GM12878 (cell line): ENCODE measurements around the gene KCNK5. TPM values are rescaled to one million over a fixed set of nuclear protein-coding genes. Genes with fewer than 3 reads are reported as not detected.

Experiments
- ATAC-seq: fragments of 200-7000 bp; cut with Tn5 transposase; 3 replicates; pipeline ENCODE4 v1.9.1; 2020; ENCODE audit warnings: mild to moderate bottlenecking, moderate library complexity
- BruUV-seq: library from RNA; stranded (reverse); fragments of 400-500 nt; replicated peaks from 2 replicates; lab custom pipeline; 2021; lab: Mats Ljungman, UMichigan
- CTCF ChIA-PET: fragments of 300-600 bp; sonication (Branson Sonifier 250); formaldehyde crosslinking; extraction: SDS; loops from one replicate; lab custom pipeline; 2021; ENCODE audit warnings: inconsistent platforms; lab: Yijun Ruan, JAX
- POLR2A ChIA-PET: fragments of 350-600 bp; formaldehyde crosslinking; extraction: SDS; loops from one replicate; lab custom pipeline; 2021; ENCODE audit warnings: inconsistent platforms; lab: Charles Lee
- RAD21 ChIA-PET: fragments of 300-600 bp; sonication (Branson Sonifier 250); formaldehyde crosslinking; loops from one replicate; lab custom pipeline; 2023; ENCODE audit warnings: antibody characterized with exemption; ENCODE audit not compliant: unreplicated experiment; lab: Charles Lee
- SMC1A ChIA-PET: fragments of 300-600 bp; sonication (Branson Sonifier 250); formaldehyde crosslinking; loops from one replicate; lab custom pipeline; 2023; ENCODE audit not compliant: unreplicated experiment, uncharacterized antibody; lab: Charles Lee
- DNase-seq: peaks from one replicate; pipeline ENCODE4 v3.0.0-alpha.2; 2011; ENCODE audit warnings: low read depth, low spot score
- FAIRE-seq: peaks from 3 replicates; lab custom pipeline; 2011; peaks lifted over from hg19 to GRCh38; lab: Jason Lieb, UNC
- H2AFZ ChIP-seq: 2 replicates; pipeline ENCODE4 v1.6.0; 2011; ENCODE audit warnings: low read depth, low read length, control low read depth; ENCODE audit not compliant: control insufficient read depth
- H3K27ac ChIP-seq: 2 replicates; pipeline ENCODE4 v1.5.1; 2011; ENCODE audit warnings: control low read depth; ENCODE audit not compliant: control insufficient read depth, insufficient read depth
- H3K27me3 ChIP-seq, 2 experiments: replicated peaks in 1 of 2; 2 replicates each; pipeline versions ENCODE4 v1.6.0 to v1.6.1; 2011; ENCODE audit warnings: low read length in 1 of 2; ENCODE audit not compliant: control insufficient read depth in 2 of 2, insufficient read depth in 2 of 2
- H3K36me3 ChIP-seq, 2 experiments: 2 replicates each; pipeline ENCODE4 v1.5.1; 2011; ENCODE audit warnings: low read length in 1 of 2; ENCODE audit not compliant: control insufficient read depth in 2 of 2, insufficient read depth in 2 of 2
- H3K4me1 ChIP-seq: 2 replicates; pipeline ENCODE4 v1.6.1; 2011; ENCODE audit warnings: mild to moderate bottlenecking, low read length, moderate library complexity, mixed read lengths; ENCODE audit not compliant: control insufficient read depth, insufficient read depth
- H3K4me2 ChIP-seq: 2 replicates; pipeline ENCODE4 v1.6.0; 2011; ENCODE audit warnings: control low read depth; ENCODE audit not compliant: control insufficient read depth, insufficient read depth
- H3K4me3 ChIP-seq: fragments of 200-600 bp; sonication (generic); 2 replicates; pipeline ENCODE4 v1.5.1; 2016
- H3K79me2 ChIP-seq: 2 replicates; pipeline ENCODE4 v1.6.0; 2011; ENCODE audit warnings: low read length; ENCODE audit not compliant: control insufficient read depth, insufficient read depth
- H3K9ac ChIP-seq: 2 replicates; pipeline ENCODE4 v1.8.0; 2011; ENCODE audit warnings: low read length, control low read depth, mixed read lengths; ENCODE audit not compliant: control insufficient read depth, insufficient read depth
- H3K9me3 ChIP-seq: replicated peaks from 3 replicates; pipeline ENCODE4 v1.5.1; 2011; ENCODE audit warnings: mild to moderate bottlenecking, low read length; ENCODE audit not compliant: control insufficient read depth, insufficient read depth
- H4K20me1 ChIP-seq: 2 replicates; pipeline ENCODE4 v1.6.0; 2011; ENCODE audit not compliant: control insufficient read depth, insufficient read depth
- BHLHE40 ChIP-seq, 2 experiments: fragments of 450-650 bp in 1 of 2; IDR thresholded peaks; 2 replicates each; pipeline ENCODE4 v1.6.1; 2011 to 2017; ENCODE audit warnings: low read depth in 2 of 2, borderline replicate concordance in 1 of 2, improper control_type of control experiment in 1 of 2, low read length in 1 of 2, mild to moderate bottlenecking in 1 of 2
- IKZF2 ChIP-seq, 2 experiments: fragments of 450-650 bp; IDR thresholded peaks; 2 replicates each; pipeline ENCODE4 v1.6.1; 2017; ENCODE audit warnings: mild to moderate bottlenecking in 2 of 2, moderate library complexity in 2 of 2
- PML ChIP-seq: IDR thresholded peaks from 2 replicates; pipeline ENCODE4 v1.6.1; 2012; ENCODE audit warnings: low read length, inconsistent platforms
- SREBF1 ChIP-seq: IDR thresholded peaks from 2 replicates; pipeline ENCODE4 v1.6.1; 2012; ENCODE audit warnings: mild to moderate bottlenecking, low read length
- TBL1XR1 ChIP-seq: IDR thresholded peaks from 2 replicates; pipeline ENCODE4 v1.6.1; 2012; ENCODE audit warnings: low read depth, low read length, improper control_type of control experiment
- ZBED1 ChIP-seq: IDR thresholded peaks from 2 replicates; pipeline ENCODE4 v1.6.1; 2016; ENCODE audit warnings: borderline replicate concordance
- WGBS: methylation state at CpG from one replicate; pipeline ENCODE4 v1.1.6; 2016; ENCODE audit warnings: low lambda C conversion rate; ENCODE audit not compliant: insufficient replicate concordance, insufficient coverage; ENCODE audit errors: missing lambda C conversion rate; 5-methylcytosine and 5-hydroxymethylcytosine counted together
- in situ Hi-C: fragments of 300-500 bp; cut with MboI; formaldehyde crosslinking; loops from 9 replicates; pipeline ENCODE4 v1.14.3; 2018; ENCODE audit warnings: mixed read lengths
- intact Hi-C: fragments of 100-400 bp; cut with micrococcal nuclease; formaldehyde crosslinking; loops from one replicate; pipeline ENCODE4 v1.14.2; 2022; ENCODE audit not compliant: unreplicated experiment
- polyA plus RNA-seq, 11 experiments: library from polyadenylated mRNA; depleted of rRNA in 4 of 11; unstranded in 6 of 11; stranded (reverse) in 5 of 11; fragments of >200 nt; fragmentation: Nextera tagmentation in 4 of 11; fragmentation: Illumina TruSeq in 1 of 11; extraction: Ambion mirVana in 4 of 11; extraction: Trizol in 1 of 11; gene quantifications; 1 replicate in 1 of 11; 2 replicates in 10 of 11; pipeline versions ENCODE4 v1.2.1 to v1.2.3, GENCODE V29; 2011 to 2016; ENCODE audit warnings: inconsistent platforms in 2 of 11, missing spikeins in 2 of 11, low read depth in 1 of 11
- total RNA-seq, 4 experiments: library from RNA; depleted of rRNA in 3 of 4; stranded (reverse); fragments of >200 nt in 3 of 4; fragmentation: Illumina TruSeq in 1 of 4; extraction: Trizol in 1 of 4; gene quantifications; 2 replicates each; pipeline versions ENCODE4 v1.2.1 to v1.2.3, GENCODE V29; 2013 to 2021
- TF ChIP-seq, protein P1 (sequence below): IDR thresholded peaks from 2 replicates; pipeline ENCODE4 v1.6.1; 2011; ENCODE audit warnings: mild to moderate bottlenecking, low read depth, low read length, moderate library complexity; ENCODE audit not compliant: insufficient replicate concordance
- TF ChIP-seq, protein P2 (sequence below): fragments of 450-650 bp; IDR thresholded peaks from 2 replicates; pipeline ENCODE4 v1.6.1; 2017; ENCODE audit warnings: borderline replicate concordance

KCNK5 gene
- total and polyA plus RNA-seq, 10 of the 15 experiments (the other 5 are each of a cell fraction or from before 2014, with no cell fraction given): 0.11 to 4.2 (median 2.1) TPM

DNA sequence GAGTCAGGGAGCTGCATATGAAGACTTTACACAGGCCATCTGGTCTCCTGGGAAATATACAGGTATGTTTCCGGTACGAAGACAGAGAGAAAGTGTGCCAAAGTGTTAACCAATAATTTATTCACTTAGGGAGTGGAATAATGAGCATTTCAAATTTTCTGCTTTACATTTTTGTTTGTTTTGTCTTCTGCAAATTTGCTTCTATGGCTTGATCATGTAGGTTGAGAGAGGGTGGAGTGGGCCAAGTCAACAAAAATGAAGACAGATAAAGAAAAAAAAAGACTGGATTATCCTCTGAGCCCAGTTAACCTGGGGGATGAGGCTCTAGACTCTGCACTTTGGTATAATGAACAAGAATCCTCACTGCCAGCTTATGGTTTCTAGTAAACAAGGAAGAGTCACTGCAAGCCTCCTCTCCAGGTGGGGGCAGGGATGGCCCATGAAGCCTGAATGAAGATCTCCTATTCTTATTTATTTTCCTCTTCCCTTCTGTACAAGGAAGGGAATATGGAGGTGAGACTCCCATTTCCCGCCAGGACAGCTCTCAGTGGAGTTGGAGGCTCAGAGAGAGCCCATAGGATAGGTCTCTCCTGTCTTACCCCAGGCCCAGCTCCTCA, 47.2 kb upstream of the KCNK5 start:
- no peak for FAIRE-seq
- SMC1A ChIA-PET: no interaction called here

DNA sequence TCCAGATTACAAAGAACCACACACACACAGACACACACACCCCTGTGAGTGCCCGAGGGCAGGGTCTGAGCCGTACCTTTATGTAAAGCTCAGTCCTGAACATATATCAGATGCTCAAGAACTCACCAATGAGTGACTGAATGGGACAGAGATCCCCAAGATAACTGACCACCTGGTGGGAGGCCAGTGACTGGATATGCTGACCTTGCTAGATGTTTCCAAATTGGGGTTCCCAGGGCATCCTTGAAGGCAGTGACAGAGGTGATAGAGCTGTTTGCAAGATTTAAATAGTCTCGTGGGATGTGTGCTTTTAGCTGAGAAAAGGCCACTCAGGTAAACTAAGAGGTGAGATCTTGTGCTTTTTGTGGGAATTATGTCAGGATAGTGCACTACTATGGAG, 45.6 kb upstream of the KCNK5 start:
- ChIA-PET RAD21 (no interaction called here), SMC1A (interaction anchor here (0.8 kb wide), 1 partner anchor 153 kb away, joined by 3 read pairs; no protein-coding TSS in a partner anchor), CTCF (interaction anchor here (1.3 to 2.0 kb wide), 2 partner anchors 28 to 591 kb away, joined by 3 to 6 read pairs; no protein-coding TSS in a partner anchor), POLR2A (no interaction called here)
- in situ Hi-C loops: no loop called here
- DNase-seq (no peak), FAIRE-seq (no peak), ATAC-seq (no peak)
- TF ChIP-seq BHLHE40 (IDR thresholded peaks at IDR 0.05; ENCODE audit: borderline replicate concordance in 1 of 2, low read depth in 2 of 2, low read length in 1 of 2) (no peak), IKZF2 (IDR thresholded peaks at IDR 0.05) (no peak)
- TF ChIP-seq, protein P1, sequence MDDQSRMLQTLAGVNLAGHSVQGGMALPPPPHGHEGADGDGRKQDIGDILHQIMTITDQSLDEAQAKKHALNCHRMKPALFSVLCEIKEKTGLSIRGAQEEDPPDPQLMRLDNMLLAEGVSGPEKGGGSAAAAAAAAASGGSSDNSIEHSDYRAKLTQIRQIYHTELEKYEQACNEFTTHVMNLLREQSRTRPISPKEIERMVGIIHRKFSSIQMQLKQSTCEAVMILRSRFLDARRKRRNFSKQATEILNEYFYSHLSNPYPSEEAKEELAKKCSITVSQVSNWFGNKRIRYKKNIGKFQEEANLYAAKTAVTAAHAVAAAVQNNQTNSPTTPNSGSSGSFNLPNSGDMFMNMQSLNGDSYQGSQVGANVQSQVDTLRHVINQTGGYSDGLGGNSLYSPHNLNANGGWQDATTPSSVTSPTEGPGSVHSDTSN: no peak
- TF ChIP-seq, protein P2, sequence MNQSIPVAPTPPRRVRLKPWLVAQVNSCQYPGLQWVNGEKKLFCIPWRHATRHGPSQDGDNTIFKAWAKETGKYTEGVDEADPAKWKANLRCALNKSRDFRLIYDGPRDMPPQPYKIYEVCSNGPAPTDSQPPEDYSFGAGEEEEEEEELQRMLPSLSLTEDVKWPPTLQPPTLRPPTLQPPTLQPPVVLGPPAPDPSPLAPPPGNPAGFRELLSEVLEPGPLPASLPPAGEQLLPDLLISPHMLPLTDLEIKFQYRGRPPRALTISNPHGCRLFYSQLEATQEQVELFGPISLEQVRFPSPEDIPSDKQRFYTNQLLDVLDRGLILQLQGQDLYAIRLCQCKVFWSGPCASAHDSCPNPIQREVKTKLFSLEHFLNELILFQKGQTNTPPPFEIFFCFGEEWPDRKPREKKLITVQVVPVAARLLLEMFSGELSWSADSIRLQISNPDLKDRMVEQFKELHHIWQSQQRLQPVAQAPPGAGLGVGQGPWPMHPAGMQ: no peak
- Histone ChIP-seq H3K79me2 (no peaks in the 10 kb centered on the region), H3K4me1 (no peaks in the 10 kb centered on the region), H3K27ac (no peak overlapping the region), H3K9me3 (no peaks in the 10 kb centered on the region), H3K4me3 (no peak overlapping the region), H2AFZ (no peak overlapping the region), H3K36me3 (no peaks in the 10 kb centered on the region), H3K9ac (no peak overlapping the region), H3K4me2 (no peak overlapping the region), H3K27me3 (peaks cover 0 to 4% of the 10 kb centered on the region in 2 experiments; a peak in 3 of 4 replicates), H4K20me1 (no peaks in the 10 kb centered on the region)
- intact Hi-C loops: no loop called here
- BruUV-seq: no TSS peak
- 6% methylated on average over 3 of the region's 3 CpGs for WGBS

More for the DNA sequence above, 47.2 kb upstream of the KCNK5 start:
- H3K4me3 ChIP-seq: no peak overlapping the region
- in situ Hi-C loops (no loop called here), intact Hi-C loops (no loop called here)
- H3K9ac ChIP-seq: no peak overlapping the region
- 61% methylated on average over 3 of the region's 3 CpGs for whole genome bisulfite sequencing
- no peak overlapping the region for H3K27ac ChIP-seq
- BruUV-seq: no TSS peak
- CTCF ChIA-PET: no interaction called here
- ATAC-seq (no peak), DNase-seq (no peak)
- 0 out of 2 replicates have a peak, but pooled peaks cover 3% of the 10 kb centered on the region for H3K4me1 ChIP-seq
- H3K36me3 ChIP-seq: no peaks in the 10 kb centered on the region
- H4K20me1 ChIP-seq: no peaks in the 10 kb centered on the region
- H3K9me3 ChIP-seq: no peaks in the 10 kb centered on the region
- no peaks in the 10 kb centered on the region for H3K79me2 ChIP-seq
- no peak overlapping the region for H3K4me2 ChIP-seq
- no peak for TF ChIP-seq PML
- TF ChIP-seq ZBED1: no peak
- TF ChIP-seq TBL1XR1: no peak
- TF ChIP-seq SREBF1: no peak
- H2AFZ ChIP-seq: no peak overlapping the region
- RAD21 ChIA-PET: no interaction called here
- POLR2A ChIA-PET: interaction anchor here (0.5 kb wide), 1 partner anchor 234 kb away, joined by 7 read pairs; no protein-coding TSS in a partner anchor
- peaks cover 2 to 4% of the 10 kb centered on the region in 2 experiments; a peak in 3 of 4 replicates for H3K27me3 ChIP-seq
